ENCODE data around the gene BANF2.

GRCh38 chr20:17758512-17758911 is 58.7 kb downstream of the BANF2 start:
- TF ChIP-seq CTCF (IDR thresholded peaks at IDR 0.05; ENCODE audit: low read length) (no peak), EZH2 (optimal IDR thresholded peaks at IDR 0.05; ENCODE audit: low read depth, low read length) (no peak)
